RWPE2 (cell line): Measurements from ENCODE around the gene LNPK.
A peak's percentile ranks its signal among the peaks of the same experiment; 100 is the strongest.

Source experiments
- ATAC-seq: fragments of 200-7000 bp; cut with Tn5 transposase; 3 replicates; pipeline ENCODE4 v1.9.1; 2021; ENCODE audit warnings: low read depth
- DNase-seq: peaks from one replicate; pipeline ENCODE4 v3.0.0-alpha.2; 2020; ENCODE audit warnings: low spot score
- H3K27ac ChIP-seq: fragments of 450-650 bp; 2 replicates; pipeline ENCODE4 v1.5.1; 2017; ENCODE audit warnings: mild to moderate bottlenecking; ENCODE audit not compliant: poor library complexity, severe bottlenecking
- H3K27me3 ChIP-seq: fragments of 250-450 bp; sonication (Bioruptor Pico); 2 replicates; pipeline ENCODE4 v1.5.1; 2021; ENCODE audit warnings: mild to moderate bottlenecking, moderate library complexity; ENCODE audit not compliant: insufficient read depth, poor library complexity, severe bottlenecking
- H3K36me3 ChIP-seq: fragments of 250-450 bp; sonication (Bioruptor Pico); 2 replicates; pipeline ENCODE4 v1.5.1; 2020; ENCODE audit warnings: low read depth, mild to moderate bottlenecking, moderate library complexity
- H3K4me1 ChIP-seq: fragments of 250-450 bp; sonication (Bioruptor Pico); 2 replicates; pipeline ENCODE4 v1.5.1; 2021; ENCODE audit warnings: mild to moderate bottlenecking, moderate library complexity; ENCODE audit not compliant: insufficient read depth, poor library complexity, severe bottlenecking
- H3K4me3 ChIP-seq: fragments of 250-450 bp; sonication (Bioruptor Pico); 2 replicates; pipeline ENCODE4 v1.5.1; 2021; ENCODE audit warnings: mild to moderate bottlenecking, moderate library complexity; ENCODE audit not compliant: severe bottlenecking
- H3K9me3 ChIP-seq: fragments of 250-450 bp; sonication (Bioruptor Pico); 2 replicates; pipeline ENCODE4 v1.5.1; 2021; ENCODE audit warnings: mild to moderate bottlenecking, moderate library complexity; ENCODE audit not compliant: severe bottlenecking
- TF ChIP-seq, protein P1 (sequence below): fragments of 450-650 bp; IDR thresholded peaks from one replicate; pipeline ENCODE4 v1.5.1; 2017; ENCODE audit warnings: mild to moderate bottlenecking, moderate library complexity; ENCODE audit not compliant: poor library complexity, severe bottlenecking

Gene LNPK

DNA sequence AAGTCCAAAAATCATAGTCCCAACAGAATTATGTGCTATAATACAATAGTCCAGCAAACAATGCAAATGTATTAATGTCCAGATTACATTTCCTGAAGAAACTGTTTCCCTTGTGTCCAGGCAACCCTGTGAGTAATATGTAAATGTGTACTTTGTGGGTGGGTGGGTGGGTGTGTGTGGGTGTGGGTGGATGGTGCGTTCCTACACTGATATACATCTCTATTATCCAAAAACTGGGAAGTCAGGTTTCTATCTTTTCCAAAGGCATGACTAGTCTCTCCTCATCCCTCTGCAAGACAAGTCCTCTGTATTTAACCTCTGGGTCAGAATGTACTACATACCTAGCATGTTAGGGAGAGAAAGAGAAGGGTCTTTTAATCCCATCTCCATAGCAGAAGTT lies 71.6 kb downstream of the LNPK start:
- Histone ChIP-seq H3K9me3 (no peaks in the 10 kb centered on the region), H3K4me3 (no peak overlapping the region), H3K27ac (peak overlapping the region; percentile 61), H3K4me1 (peaks cover 9% of the 10 kb centered on the region), H3K36me3 (peaks cover 26% of the 10 kb centered on the region), H3K27me3 (no peaks in the 10 kb centered on the region)
- TF ChIP-seq, protein P1, sequence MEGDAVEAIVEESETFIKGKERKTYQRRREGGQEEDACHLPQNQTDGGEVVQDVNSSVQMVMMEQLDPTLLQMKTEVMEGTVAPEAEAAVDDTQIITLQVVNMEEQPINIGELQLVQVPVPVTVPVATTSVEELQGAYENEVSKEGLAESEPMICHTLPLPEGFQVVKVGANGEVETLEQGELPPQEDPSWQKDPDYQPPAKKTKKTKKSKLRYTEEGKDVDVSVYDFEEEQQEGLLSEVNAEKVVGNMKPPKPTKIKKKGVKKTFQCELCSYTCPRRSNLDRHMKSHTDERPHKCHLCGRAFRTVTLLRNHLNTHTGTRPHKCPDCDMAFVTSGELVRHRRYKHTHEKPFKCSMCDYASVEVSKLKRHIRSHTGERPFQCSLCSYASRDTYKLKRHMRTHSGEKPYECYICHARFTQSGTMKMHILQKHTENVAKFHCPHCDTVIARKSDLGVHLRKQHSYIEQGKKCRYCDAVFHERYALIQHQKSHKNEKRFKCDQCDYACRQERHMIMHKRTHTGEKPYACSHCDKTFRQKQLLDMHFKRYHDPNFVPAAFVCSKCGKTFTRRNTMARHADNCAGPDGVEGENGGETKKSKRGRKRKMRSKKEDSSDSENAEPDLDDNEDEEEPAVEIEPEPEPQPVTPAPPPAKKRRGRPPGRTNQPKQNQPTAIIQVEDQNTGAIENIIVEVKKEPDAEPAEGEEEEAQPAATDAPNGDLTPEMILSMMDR, result no peak
- DNase-seq (no peak), ATAC-seq (peak; percentile 87)

DNA sequence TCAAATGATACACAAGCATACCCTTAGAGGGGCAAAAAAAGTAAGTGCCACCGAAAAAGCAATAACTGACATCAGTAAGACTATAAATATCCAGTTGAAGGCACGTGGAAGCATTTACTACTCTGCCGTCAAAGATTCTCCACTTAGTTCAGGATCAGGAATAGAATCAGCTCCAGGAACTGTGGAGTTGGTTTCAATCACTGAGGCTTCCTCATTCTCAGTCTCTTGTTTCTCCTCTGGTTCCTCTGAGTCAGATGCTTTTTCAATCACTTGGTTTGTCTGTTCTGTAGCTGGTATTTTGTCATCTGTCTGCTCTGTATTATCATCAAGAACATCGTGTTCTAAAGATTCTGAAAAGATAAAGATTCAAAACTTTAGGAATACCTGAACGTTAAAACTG lies 72.2 kb downstream of the LNPK start:
- ATAC-seq, result peak; percentile 53
- no peak overlapping the region for H3K4me3 ChIP-seq
- DNase-seq, result no peak

DNA sequence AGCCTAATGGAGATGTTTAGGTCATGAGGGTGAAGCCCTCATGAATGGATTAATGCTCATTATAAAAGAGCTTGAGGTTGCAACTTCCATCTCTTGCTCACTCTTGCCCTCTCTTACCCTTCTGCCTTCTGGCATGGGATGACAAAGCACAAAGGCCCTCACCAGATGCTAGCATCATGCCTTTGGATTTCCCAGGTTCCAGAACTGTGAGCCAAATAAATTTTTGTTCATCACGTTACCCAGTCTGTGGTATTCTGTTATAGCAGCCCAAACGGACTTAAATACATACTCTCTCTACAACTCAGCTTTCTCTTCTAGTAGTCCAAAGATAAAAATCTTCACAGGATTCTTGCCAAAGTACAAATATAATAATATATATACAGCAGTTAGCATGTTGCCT lies 75.8 kb downstream of the LNPK start:
- TF ChIP-seq, protein P1, result no peak
- no peak overlapping the region for H3K27ac ChIP-seq
- ATAC-seq (no peak), DNase-seq (no peak)
- H3K9me3 ChIP-seq, result no peaks in the 10 kb centered on the region
- H3K4me1 ChIP-seq, result peaks cover 9% of the 10 kb centered on the region
- H3K4me3 ChIP-seq, result no peak overlapping the region
- peaks cover 16% of the 10 kb centered on the region for H3K36me3 ChIP-seq
- H3K27me3 ChIP-seq, result no peaks in the 10 kb centered on the region

More for the DNA sequence above, 72.2 kb downstream of the LNPK start:
- TF ChIP-seq, protein P1, result no peak
- Histone ChIP-seq H3K4me1 (peaks cover 9% of the 10 kb centered on the region), H3K27ac (peak overlapping the region; percentile 61), H3K9me3 (no peaks in the 10 kb centered on the region), H3K27me3 (no peaks in the 10 kb centered on the region), H3K36me3 (peaks cover 19% of the 10 kb centered on the region)

DNA sequence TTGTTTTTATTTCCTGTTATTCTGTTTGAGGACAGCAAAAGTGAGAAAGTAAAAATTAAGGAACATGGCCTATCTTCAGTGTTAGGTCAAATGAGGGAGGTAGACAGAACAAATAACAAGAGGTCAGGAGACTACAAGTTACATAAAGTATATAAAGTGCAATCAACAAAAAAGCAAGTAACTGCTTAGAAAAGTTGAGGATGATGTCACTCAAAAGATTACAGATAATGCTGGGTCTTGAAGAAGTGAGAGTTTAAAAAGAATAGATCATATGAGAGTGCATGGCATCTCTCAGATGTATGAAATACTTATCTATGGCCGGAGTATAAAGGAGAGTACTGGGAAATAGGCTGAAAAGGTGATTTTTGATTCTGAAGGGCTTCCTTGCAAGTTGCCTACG lies 79.9 kb downstream of the LNPK start:
- Histone ChIP-seq H3K27ac (no peak overlapping the region), H3K4me3 (no peak overlapping the region), H3K4me1 (no peaks in the 10 kb centered on the region), H3K9me3 (no peaks in the 10 kb centered on the region), H3K36me3 (0 out of 2 replicates have a peak, but pooled peaks cover 5% of the 10 kb centered on the region), H3K27me3 (no peaks in the 10 kb centered on the region)
- no peak for DNase-seq
- no peak for ATAC-seq
- TF ChIP-seq, protein P1, result no peak

DNA sequence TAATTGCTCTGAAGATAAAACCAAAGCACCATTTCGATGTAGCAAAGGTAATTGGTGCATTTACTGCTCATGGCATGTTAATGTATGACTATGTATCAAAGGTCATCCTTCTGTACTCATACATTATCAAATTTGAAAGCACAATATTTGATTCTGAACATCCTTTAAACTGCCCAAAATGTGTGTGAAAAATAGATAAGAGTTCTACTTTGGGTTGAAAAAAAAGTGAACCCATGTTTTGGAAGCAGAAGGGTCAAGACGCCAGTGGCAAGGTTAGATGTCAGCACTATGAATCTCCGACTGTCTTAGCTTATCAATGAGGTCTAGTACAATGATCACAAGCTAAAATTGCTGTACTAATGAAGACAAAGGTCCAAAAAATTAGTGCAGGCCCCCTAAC lies 83.1 kb downstream of the LNPK start:
- H3K27ac ChIP-seq, result no peak overlapping the region
- no peaks in the 10 kb centered on the region for H3K9me3 ChIP-seq
- no peaks in the 10 kb centered on the region for H3K4me1 ChIP-seq
- ATAC-seq (no peak), DNase-seq (no peak)
- H3K36me3 ChIP-seq, result no peaks in the 10 kb centered on the region
- H3K4me3 ChIP-seq, result no peak overlapping the region
- H3K27me3 ChIP-seq, result no peaks in the 10 kb centered on the region
- TF ChIP-seq, protein P1, result no peak
